Aorta (tissue), 5 donors: ENCODE data around the gene ERICH4. TPM values are rescaled to one million over a fixed set of nuclear protein-coding genes. Genes with fewer than 3 reads are reported as not detected.
"Not testable (repeated sequence)": the region's sequence is repeated elsewhere in the genome, so short reads cannot be mapped to it uniquely, and the experiment has no call there.

ENCODE experiments used
- ATAC-seq: fragments of 200-7000 bp; cut with Tn5 transposase; one replicate; pipeline ENCODE4 v1.9.1; 2022; ENCODE audit warnings: moderate library complexity; ENCODE audit not compliant: low FRiP score
- DNase-seq, 2 donors: peaks; one replicate each; pipeline ENCODE4 v3.0.0-alpha.2; 2020
- H3K27ac ChIP-seq, 2 donors: one replicate each; pipeline ENCODE4 v1.5.1; 2013; ENCODE audit warnings: low read length in 2 of 2, mild to moderate bottlenecking in 2 of 2, moderate library complexity in 2 of 2, control low read depth in 1 of 2, inconsistent platforms in 1 of 2, low read depth in 1 of 2
- H3K27me3 ChIP-seq, 2 donors: one replicate each; pipeline ENCODE4 v1.6.1; 2013; ENCODE audit warnings: control low read depth in 1 of 2, low read length in 1 of 2, mild to moderate bottlenecking in 1 of 2, moderate library complexity in 1 of 2; ENCODE audit not compliant: insufficient read depth in 2 of 2, control insufficient read depth in 1 of 2
- H3K36me3 ChIP-seq, 2 donors: one replicate each; pipeline ENCODE4 v1.6.1; 2013; ENCODE audit warnings: control low read depth in 1 of 2, low read length in 1 of 2, mild to moderate bottlenecking in 1 of 2; ENCODE audit not compliant: insufficient read depth in 2 of 2, control insufficient read depth in 1 of 2
- H3K4me1 ChIP-seq, 2 donors: one replicate each; pipeline ENCODE4 v1.6.1; 2013; ENCODE audit warnings: low read length in 2 of 2, control low read depth in 1 of 2, mild to moderate bottlenecking in 1 of 2, moderate library complexity in 1 of 2; ENCODE audit not compliant: insufficient read depth in 2 of 2, control insufficient read depth in 1 of 2
- H3K4me3 ChIP-seq, 2 donors: one replicate each; pipeline ENCODE4 v1.5.1; 2013; ENCODE audit warnings: low read length in 2 of 2, control low read depth in 1 of 2, mild to moderate bottlenecking in 1 of 2
- H3K9me3 ChIP-seq: one replicate; pipeline ENCODE4 v1.6.1; 2013; ENCODE audit warnings: mild to moderate bottlenecking, low read length; ENCODE audit not compliant: control insufficient read depth
- WGBS, 2 donors: extraction: QIAGEN DNeasy Blood & Tissue Kit; methylation state at CpG; one replicate each; pipeline ENCODE4 v1.1.7; 2013; 5-methylcytosine and 5-hydroxymethylcytosine counted together
- intact Hi-C, 2 donors: fragments of 100-400 bp; cut with DNase I; formaldehyde crosslinking; loops; one replicate each; pipeline versions ENCODE4 v1.14.2 to v1.15.0; 2022
- polyA plus RNA-seq, 2 donors: library from polyadenylated mRNA; stranded (reverse); fragments of 200-250 nt; gene quantifications; one replicate each; pipeline ENCODE4 v1.2.3, GENCODE V29; 2013
- total RNA-seq, 2 donors: library from RNA; stranded (reverse); fragmentation: NEBNext Ultra II Directional; extraction: Animal tissue kit (Norgen Biotek cat#: 25700); gene quantifications; one replicate each; pipeline ENCODE4 v1.2.1, GENCODE V29; 2021
- donor health status: healthy with polysubstance abuse.
- donor health status: Bipolar disorder and iron deficiency.
- donor health status: DM: no; HTN: no; CAD: no.
- donor health status: DM: no; HTN: no; CAD: no.
- donor health status: DM: yes; HTN: yes; CAD: no.

ERICH4 gene
- total and polyA plus RNA-seq, 4 donors = 13.4 TPM; not detected in 3

GRCh38 chr19:41434450-41434849 lies 8.5 kb upstream of the ERICH4 start:
- Histone ChIP-seq H3K36me3 (peaks cover 0 to 2% of the 10 kb centered on the region in 2 donors), H3K27ac (no peak overlapping the region), H3K4me1 (no peaks in the 10 kb centered on the region), H3K4me3 (no peak overlapping the region), H3K9me3 (no peaks in the 10 kb centered on the region), H3K27me3 (no peaks in the 10 kb centered on the region)
- 79 to 81% methylated on average over 5 of the region's 5 CpGs for WGBS, 2 donors
- ATAC-seq = no peak
- intact Hi-C loops = no loop called here
- DNase-seq = peak; percentile 10 to 17

GRCh38 chr19:41435376-41435775 lies 7.6 kb upstream of the ERICH4 start:
- H3K9me3 ChIP-seq, H3K4me1 ChIP-seq, H3K27ac ChIP-seq, ATAC-seq, H3K4me3 ChIP-seq, H3K36me3 ChIP-seq, H3K27me3 ChIP-seq: not testable (repeated sequence)
- DNase-seq = peak; percentile 13 to 40
- intact Hi-C loops = loop anchor here in 1 of 2 donors (5.0 kb wide), 1 partner anchor 38 kb away; the partner anchor contains the start of genes BCKDHA and EXOSC5
- 96 to 98% methylated on average over 11 of the region's 11 CpGs for WGBS, 2 donors

GRCh38 chr19:41435936-41436673 lies 6.9 kb upstream of the ERICH4 start:
- DNase-seq (peak; percentile 34 to 55), ATAC-seq (no peak)
- no peaks in the 10 kb centered on the region for H3K27me3 ChIP-seq
- intact Hi-C loops = loop anchor here in 1 of 2 donors (5.0 kb wide), 1 partner anchor 39 kb away; the partner anchor contains the start of genes BCKDHA and EXOSC5
- no peak overlapping the region for H3K27ac ChIP-seq
- H3K4me1 ChIP-seq = no peaks in the 10 kb centered on the region
- peaks cover 0 to 2% of the 10 kb centered on the region in 2 donors for H3K36me3 ChIP-seq
- H3K9me3 ChIP-seq = no peaks in the 10 kb centered on the region
- 95 to 97% methylated on average over 19 of the region's 19 CpGs for WGBS, 2 donors
- H3K4me3 ChIP-seq = no peak overlapping the region

DNA sequence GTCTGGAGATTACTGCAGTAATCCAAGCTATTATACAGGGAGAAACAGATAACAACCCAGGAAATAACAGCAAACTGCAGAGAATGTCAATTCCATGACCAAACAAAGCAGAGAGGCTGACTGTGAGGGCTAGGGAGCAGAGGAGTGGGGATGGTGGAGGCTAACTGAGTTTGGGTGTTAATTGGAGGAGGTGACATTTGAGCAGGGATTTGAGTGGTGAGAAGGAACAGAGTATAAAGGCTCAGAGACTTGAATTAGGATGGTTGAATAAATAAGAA lies 6.3 kb upstream of the ERICH4 start:
- ATAC-seq (no peak), DNase-seq (no peak)
- Histone ChIP-seq H3K4me1 (no peaks in the 10 kb centered on the region), H3K27me3 (no peaks in the 10 kb centered on the region), H3K27ac (no peak overlapping the region), H3K36me3 (peaks cover 0 to 2% of the 10 kb centered on the region in 2 donors), H3K9me3 (no peaks in the 10 kb centered on the region), H3K4me3 (no peak overlapping the region)
- intact Hi-C loops = loop anchor here in 1 of 2 donors (5.0 kb wide), 1 partner anchor 39 kb away; the partner anchor contains the start of genes BCKDHA and EXOSC5

GRCh38 chr19:41437944-41438574 lies 4.9 kb upstream of the ERICH4 start:
- Histone ChIP-seq H3K36me3 (peaks cover 0 to 2% of the 10 kb centered on the region in 2 donors), H3K9me3 (no peaks in the 10 kb centered on the region), H3K4me3 (no peak overlapping the region), H3K27me3 (no peaks in the 10 kb centered on the region), H3K27ac (no peak overlapping the region), H3K4me1 (no peaks in the 10 kb centered on the region)
- intact Hi-C loops = loop anchor here in 1 of 2 donors (5.0 kb wide), 1 partner anchor 41 kb away; the partner anchor contains the start of genes BCKDHA and EXOSC5
- 88 to 91% methylated on average over 7 of the region's 7 CpGs for WGBS, 2 donors
- DNase-seq (peak in 1 of 2 donors; percentile 57), ATAC-seq (no peak)

- WGBS, 2 donors = 1% methylated on average over 40 of the region's 40 CpGs
- peak; percentile 98 for DNase-seq
- intact Hi-C loops = loop anchor here in 1 of 2 donors (5.0 kb wide), 1 partner anchor 42 kb away; the partner anchor contains the start of genes BCKDHA and EXOSC5
These were observed 3.3 kb upstream of the ERICH4 start, which contains the start of gene DMAC2 for GRCh38 chr19:41439441-41440222. Gene DMAC2 (minus strand): TSS chr19:41439912. CDS start chr19:41439899, 13 bp downstream.

GRCh38 chr19:41441321-41441945 lies 1.5 kb upstream of the ERICH4 start:
- H3K36me3 ChIP-seq = no peaks in the 10 kb centered on the region
- 78 to 86% methylated on average over 15 of the region's 15 CpGs for WGBS, 2 donors
- ATAC-seq (no peak), DNase-seq (peak in 1 of 2 donors; percentile 68)
- H3K27me3 ChIP-seq = no peaks in the 10 kb centered on the region
- no peak overlapping the region for H3K27ac ChIP-seq
- no peaks in the 10 kb centered on the region for H3K9me3 ChIP-seq
- intact Hi-C loops = no loop called here
- no peak overlapping the region for H3K4me3 ChIP-seq
- no peaks in the 10 kb centered on the region for H3K4me1 ChIP-seq

More at GRCh38 chr19:41439441-41440222, 3.3 kb upstream of the ERICH4 start, which contains the start of gene DMAC2:
- Histone ChIP-seq H3K27me3 (no peaks in the 10 kb centered on the region), H3K27ac (peak within 1 kb of the TSS in 1 of 2 donors; percentile 99), H3K4me1 (no peaks in the 10 kb centered on the region), H3K9me3 (no peaks in the 10 kb centered on the region), H3K36me3 (no peaks in the 10 kb centered on the region), H3K4me3 (peak within 1 kb of the TSS; percentile 43 to 45)
- peak; percentile 98 for ATAC-seq

DNA sequence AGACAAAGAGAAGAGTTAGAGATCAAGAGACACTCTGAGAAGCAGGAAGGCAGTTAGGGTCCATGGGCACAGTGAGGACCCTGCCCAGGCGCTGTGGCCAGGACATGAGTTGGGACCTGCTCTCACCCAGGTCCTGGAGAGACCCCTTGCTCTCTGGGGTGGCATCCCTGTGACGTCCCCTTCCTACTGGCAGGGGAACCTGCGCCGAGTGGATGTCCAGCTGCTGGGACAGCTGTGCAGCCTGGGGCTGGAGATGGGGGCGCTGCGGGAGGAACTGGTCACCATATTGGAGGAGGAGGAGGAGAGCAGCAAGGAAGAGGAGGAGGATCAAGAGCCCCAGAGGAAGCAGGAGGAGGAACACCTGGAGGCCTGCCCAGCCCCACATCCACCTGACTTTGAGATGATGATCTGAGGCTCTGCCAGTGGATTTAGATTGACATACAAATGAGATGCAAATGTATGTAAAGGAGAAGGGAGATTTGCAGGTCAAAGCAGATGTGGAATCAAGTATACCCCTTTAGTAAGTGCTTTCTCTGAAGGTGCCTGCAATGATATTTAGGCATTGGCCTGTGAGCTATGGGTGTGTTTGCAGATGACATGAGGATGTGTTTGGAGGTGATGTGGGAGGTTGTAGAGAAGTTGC lies 978 bp downstream of the ERICH4 start:
- Histone ChIP-seq H3K27me3 (no peaks in the 10 kb centered on the region), H3K4me1 (no peaks in the 10 kb centered on the region), H3K4me3 (no peak overlapping the region), H3K9me3 (no peaks in the 10 kb centered on the region), H3K36me3 (no peaks in the 10 kb centered on the region), H3K27ac (no peak overlapping the region)
- ATAC-seq = no peak
- intact Hi-C loops = no loop called here
- DNase-seq = peak in 1 of 2 donors; percentile 46
- 59 to 62% methylated on average over 6 of the region's 6 CpGs for WGBS, 2 donors
